HEK293 (cell line): ENCODE data around the gene PSEN1.

Experiments used
- PBX3 ChIP-seq: sonication (generic); formaldehyde crosslinking; IDR thresholded peaks from 2 replicates; pipeline ENCODE4 v1.8.1; 2022; ENCODE audit warnings: mild to moderate bottlenecking, moderate library complexity, missing genetic modification reagents
- ZBTB8A ChIP-seq: fragments of 450-650 bp; formaldehyde crosslinking; IDR thresholded peaks from 2 replicates; pipeline ENCODE4 v1.5.1; 2016; ENCODE audit warnings: missing biosample characterization, missing genetic modification characterization
- ZFP3 ChIP-seq: fragments of 450-650 bp; formaldehyde crosslinking; IDR thresholded peaks from 2 replicates; pipeline ENCODE4 v1.5.1; 2016; ENCODE audit warnings: low read depth, missing biosample characterization, missing genetic modification characterization
- ZNF350 ChIP-seq: fragments of 450-650 bp; formaldehyde crosslinking; IDR thresholded peaks from 2 replicates; pipeline ENCODE4 v1.5.0; 2017; ENCODE audit warnings: missing biosample characterization, mild to moderate bottlenecking, missing genetic modification characterization

- no peak for TF ChIP-seq ZNF350 (tag by site-specific recombination)
- no peak for TF ChIP-seq PBX3 (CRISPR knock-in tag)
- TF ChIP-seq ZFP3 (tag by site-specific recombination) = peak; percentile 88
- no peak for TF ChIP-seq ZBTB8A (tag by site-specific recombination)
These were observed 100.5 kb downstream of the PSEN1 start for GRCh38 chr14:73236752-73237218.
